ENCODE results near the gene ELP2.

DNA sequence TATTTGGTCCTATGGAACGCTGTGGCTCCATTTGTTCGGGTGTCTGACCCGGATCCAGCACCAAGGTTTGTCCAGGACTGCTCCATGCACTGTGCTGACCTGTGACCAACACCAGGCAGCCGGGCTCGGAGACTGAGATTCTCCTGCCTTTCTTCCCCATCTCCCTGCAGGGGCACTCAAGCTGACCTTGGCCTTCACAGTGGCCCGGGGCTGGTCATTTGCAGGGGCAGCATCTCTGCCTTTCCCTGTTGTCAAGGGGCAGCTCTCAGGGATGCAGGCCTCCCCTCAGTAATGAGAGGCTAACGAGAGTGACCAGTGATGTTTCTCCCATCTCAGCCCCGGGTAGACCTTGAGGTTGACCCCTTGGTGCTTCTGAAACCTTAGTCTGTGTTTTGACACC is 85.1 kb downstream of the ELP2 start:
- TF ChIP-seq POLR2A (IDR thresholded peaks at IDR 0.05): no peak
- TF ChIP-seq EP300 (IDR thresholded peaks at IDR 0.05; ENCODE audit: low read depth): no peak
- TF ChIP-seq, protein P1, sequence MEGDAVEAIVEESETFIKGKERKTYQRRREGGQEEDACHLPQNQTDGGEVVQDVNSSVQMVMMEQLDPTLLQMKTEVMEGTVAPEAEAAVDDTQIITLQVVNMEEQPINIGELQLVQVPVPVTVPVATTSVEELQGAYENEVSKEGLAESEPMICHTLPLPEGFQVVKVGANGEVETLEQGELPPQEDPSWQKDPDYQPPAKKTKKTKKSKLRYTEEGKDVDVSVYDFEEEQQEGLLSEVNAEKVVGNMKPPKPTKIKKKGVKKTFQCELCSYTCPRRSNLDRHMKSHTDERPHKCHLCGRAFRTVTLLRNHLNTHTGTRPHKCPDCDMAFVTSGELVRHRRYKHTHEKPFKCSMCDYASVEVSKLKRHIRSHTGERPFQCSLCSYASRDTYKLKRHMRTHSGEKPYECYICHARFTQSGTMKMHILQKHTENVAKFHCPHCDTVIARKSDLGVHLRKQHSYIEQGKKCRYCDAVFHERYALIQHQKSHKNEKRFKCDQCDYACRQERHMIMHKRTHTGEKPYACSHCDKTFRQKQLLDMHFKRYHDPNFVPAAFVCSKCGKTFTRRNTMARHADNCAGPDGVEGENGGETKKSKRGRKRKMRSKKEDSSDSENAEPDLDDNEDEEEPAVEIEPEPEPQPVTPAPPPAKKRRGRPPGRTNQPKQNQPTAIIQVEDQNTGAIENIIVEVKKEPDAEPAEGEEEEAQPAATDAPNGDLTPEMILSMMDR (IDR thresholded peaks at IDR 0.05): no peak
- TF ChIP-seq POLR2AphosphoS5 (IDR thresholded peaks at IDR 0.05): no peak
